Gastroesophageal sphincter (tissue), 4 donors: ENCODE data around the gene PROK1. TPM values are rescaled to one million over a fixed set of nuclear protein-coding genes. Genes with fewer than 3 reads are reported as not detected.

Source experiments
- ATAC-seq: fragments of 150-250 bp; one replicate; pipeline ENCODE4 v1.9.1; 2016; ENCODE audit warnings: mild to moderate bottlenecking, moderate library complexity
- H3K27ac ChIP-seq, 4 donors: fragments of 200-600 bp; sonication (generic) in 3 of 4; 1 replicate in 3 of 4; 2 replicates in 1 of 4; pipeline ENCODE4 v1.5.1; 2016 to 2019
- H3K27me3 ChIP-seq: fragments of 200-600 bp; sonication (generic); one replicate; pipeline ENCODE4 v1.5.1; 2019
- H3K36me3 ChIP-seq, 2 donors: fragments of 200-600 bp; sonication (generic); one replicate each; pipeline ENCODE4 v1.5.1; 2019; ENCODE audit warnings: control low read depth in 1 of 2
- H3K4me1 ChIP-seq, 3 donors: fragments of 200-600 bp; sonication (generic); 1 replicate in 2 of 3; 2 replicates in 1 of 3; pipeline ENCODE4 v1.5.1; 2016 to 2019; ENCODE audit warnings: control low read depth in 2 of 3
- H3K4me3 ChIP-seq, 2 donors: fragments of 200-600 bp; sonication (generic); one replicate each; pipeline ENCODE4 v1.5.1; 2019; ENCODE audit warnings: mild to moderate bottlenecking in 1 of 2, moderate library complexity in 1 of 2
- H3K9me3 ChIP-seq, 3 donors: fragments of 200-600 bp; sonication (generic); one replicate each; pipeline ENCODE4 v1.5.1; 2017 to 2019; ENCODE audit warnings: control low read depth in 2 of 3
- CTCF ChIP-seq, 4 experiments: fragments of 200-600 bp in 2 of 4; fragments of 450-650 bp in 2 of 4; sonication (generic) in 1 of 4; IDR thresholded peaks; one replicate each; pipeline ENCODE4 v1.5.1; 2017 to 2019; ENCODE audit warnings: antibody characterized with exemption in 4 of 4, mild to moderate bottlenecking in 2 of 4, moderate library complexity in 2 of 4
- EP300 ChIP-seq: sonication (generic); formaldehyde crosslinking; IDR thresholded peaks from one replicate; pipeline ENCODE4 v1.6.1; 2017; ENCODE audit warnings: antibody characterized with exemption, mild to moderate bottlenecking
- POLR2A ChIP-seq, 2 donors: fragments of 450-650 bp; IDR thresholded peaks; one replicate each; pipeline ENCODE4 v1.6.1; 2017; ENCODE audit warnings: antibody characterized with exemption in 2 of 2, mild to moderate bottlenecking in 2 of 2, moderate library complexity in 1 of 2
- POLR2AphosphoS5 ChIP-seq: sonication (generic); formaldehyde crosslinking; IDR thresholded peaks from one replicate; pipeline ENCODE4 v1.6.1; 2017; ENCODE audit warnings: antibody characterized with exemption
- WGBS, 2 donors: methylation state at CpG; one replicate each; pipeline ENCODE4 v1.1.5; 2018; ENCODE audit warnings: low coverage in 1 of 2; 5-methylcytosine and 5-hydroxymethylcytosine counted together
- total RNA-seq, 4 donors: library from RNA; depleted of rRNA; stranded (reverse); fragments of >200 nt; gene quantifications; one replicate each; pipeline ENCODE4 v1.1.0, GENCODE V29; 2016

The PROK1 gene
- total RNA-seq, 4 donors from 2014 or later, result 1.1 TPM; not detected in 3

- Histone ChIP-seq H3K4me3 (no peak overlapping the region), H3K9me3 (no peaks in the 10 kb centered on the region), H3K4me1 (peaks cover 0 to 15% (median 0%) of the 10 kb centered on the region in 3 donors), H3K27ac (no peak overlapping the region), H3K36me3 (no peaks in the 10 kb centered on the region), H3K27me3 (no peaks in the 10 kb centered on the region)
- WGBS, 2 donors, result 34 to 83% methylated on average over 1 to 8 of the region's 8 CpGs
- ATAC-seq, result no peak
- TF ChIP-seq POLR2A (IDR thresholded peaks at IDR 0.05), result no peak
- no peak for TF ChIP-seq EP300
- no peak for TF ChIP-seq CTCF (IDR thresholded peaks at IDR 0.05)
- TF ChIP-seq POLR2AphosphoS5, result no peak
These were observed 36.8 kb downstream of the PROK1 start for GRCh38 chr1:110487726-110488125.

- H3K27ac ChIP-seq, result no peak overlapping the region
- no peaks in the 10 kb centered on the region for H3K36me3 ChIP-seq
- TF ChIP-seq CTCF (IDR thresholded peaks at IDR 0.05), result no peak
- TF ChIP-seq EP300, result no peak
- no peak for TF ChIP-seq POLR2A (IDR thresholded peaks at IDR 0.05)
- no peak for TF ChIP-seq POLR2AphosphoS5
- ATAC-seq, result no peak
- no peak overlapping the region for H3K4me3 ChIP-seq
- H3K9me3 ChIP-seq, result no peaks in the 10 kb centered on the region
- H3K27me3 ChIP-seq, result no peaks in the 10 kb centered on the region
- peaks cover 0 to 17% (median 0%) of the 10 kb centered on the region in 3 donors for H3K4me1 ChIP-seq
- WGBS, 2 donors, result 20 to 100% methylated on average over 1 of the region's 12 CpGs
These were observed 37.2 kb downstream of the PROK1 start for GRCh38 chr1:110488161-110488560.

- H3K27ac ChIP-seq, result no peak overlapping the region
- no peak for ATAC-seq
- no peaks in the 10 kb centered on the region for H3K27me3 ChIP-seq
- no peaks in the 10 kb centered on the region for H3K9me3 ChIP-seq
- no peak overlapping the region for H3K4me3 ChIP-seq
- whole genome bisulfite sequencing, 2 donors, result 67% methylated on average over 3 of the region's 3 CpGs; no CpG with 5 or more reads in 1 of the 2 donors
- H3K4me1 ChIP-seq, result peaks cover 0 to 23% (median 0%) of the 10 kb centered on the region in 3 donors
- TF ChIP-seq EP300 (no peak), POLR2A (IDR thresholded peaks at IDR 0.05) (no peak), POLR2AphosphoS5 (no peak), CTCF (IDR thresholded peaks at IDR 0.05) (no peak)
- no peaks in the 10 kb centered on the region for H3K36me3 ChIP-seq
These were observed 37.9 kb downstream of the PROK1 start for GRCh38 chr1:110488867-110489266.

- H3K27me3 ChIP-seq, result no peaks in the 10 kb centered on the region
- H3K4me3 ChIP-seq, result no peak overlapping the region
- no CpG with 5 or more reads among the region's 15 CpGs for WGBS, 2 donors
- H3K27ac ChIP-seq, result no peak overlapping the region
- ATAC-seq, result no peak
- H3K4me1 ChIP-seq, result peaks cover 0 to 29% (median 0%) of the 10 kb centered on the region in 3 donors
- no peaks in the 10 kb centered on the region for H3K9me3 ChIP-seq
- H3K36me3 ChIP-seq, result no peaks in the 10 kb centered on the region
- TF ChIP-seq CTCF (IDR thresholded peaks at IDR 0.05) (no peak), POLR2A (IDR thresholded peaks at IDR 0.05) (no peak), EP300 (no peak), POLR2AphosphoS5 (no peak)
These were observed 38.5 kb downstream of the PROK1 start for GRCh38 chr1:110489406-110489805.

- 89% methylated on average over 5 of the region's 14 CpGs; no CpG with 5 or more reads in 1 of the 2 donors for WGBS, 2 donors
- H3K36me3 ChIP-seq, result no peaks in the 10 kb centered on the region
- ATAC-seq, result no peak
- H3K4me3 ChIP-seq, result no peak overlapping the region
- no peaks in the 10 kb centered on the region for H3K9me3 ChIP-seq
- peaks cover 0 to 34% (median 0%) of the 10 kb centered on the region in 3 donors for H3K4me1 ChIP-seq
- TF ChIP-seq POLR2A (IDR thresholded peaks at IDR 0.05) (no peak), POLR2AphosphoS5 (no peak), EP300 (no peak), CTCF (IDR thresholded peaks at IDR 0.05) (no peak)
- no peaks in the 10 kb centered on the region for H3K27me3 ChIP-seq
- H3K27ac ChIP-seq, result no peak overlapping the region
These were observed 39.1 kb downstream of the PROK1 start for GRCh38 chr1:110489973-110490542.
